COLO668 (cell line): ENCODE measurements around the gene CHFR.
A peak's percentile ranks its signal among the peaks of the same experiment; 100 is the strongest.
"Not testable (repeated sequence)": the region's sequence is repeated elsewhere in the genome, so short reads cannot be mapped to it uniquely, and the experiment has no call there.

ENCODE experiments used
- DNase-seq: peaks from one replicate; lab custom pipeline; 2025; ENCODE audit not compliant: unreplicated experiment; lab: John Stamatoyannopoulos, UW

CHFR gene

GRCh38 chr12:132814232-132814631 lies 73.2 kb downstream of the CHFR start:
- DNase-seq, result no peak

DNA sequence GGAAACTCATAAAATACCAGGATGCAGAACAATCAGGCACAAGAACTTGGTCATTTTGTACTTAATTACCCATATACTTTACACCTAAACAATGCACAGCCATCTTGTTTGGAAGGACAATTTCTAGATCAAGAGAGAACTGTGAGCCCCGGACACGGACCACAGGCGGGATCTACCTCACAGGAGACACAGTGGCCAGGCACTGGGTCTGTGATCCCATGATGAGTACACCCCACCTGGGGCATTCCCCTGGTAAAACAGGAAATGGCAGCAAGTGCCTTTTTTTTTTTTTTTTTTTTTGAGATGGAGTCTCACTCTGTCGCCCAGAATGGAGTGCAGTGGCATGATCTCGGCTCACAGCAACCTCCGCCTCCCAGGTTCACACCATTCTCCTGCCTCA lies 74.0 kb downstream of the CHFR start:
- no peak for DNase-seq

- no peak for DNase-seq
Measured at GRCh38 chr12:132812631-132813305, 74.6 kb downstream of the CHFR start.

GRCh38 chr12:132809391-132809790 lies 78.0 kb downstream of the CHFR start:
- DNase-seq, result peak; percentile 0

DNA sequence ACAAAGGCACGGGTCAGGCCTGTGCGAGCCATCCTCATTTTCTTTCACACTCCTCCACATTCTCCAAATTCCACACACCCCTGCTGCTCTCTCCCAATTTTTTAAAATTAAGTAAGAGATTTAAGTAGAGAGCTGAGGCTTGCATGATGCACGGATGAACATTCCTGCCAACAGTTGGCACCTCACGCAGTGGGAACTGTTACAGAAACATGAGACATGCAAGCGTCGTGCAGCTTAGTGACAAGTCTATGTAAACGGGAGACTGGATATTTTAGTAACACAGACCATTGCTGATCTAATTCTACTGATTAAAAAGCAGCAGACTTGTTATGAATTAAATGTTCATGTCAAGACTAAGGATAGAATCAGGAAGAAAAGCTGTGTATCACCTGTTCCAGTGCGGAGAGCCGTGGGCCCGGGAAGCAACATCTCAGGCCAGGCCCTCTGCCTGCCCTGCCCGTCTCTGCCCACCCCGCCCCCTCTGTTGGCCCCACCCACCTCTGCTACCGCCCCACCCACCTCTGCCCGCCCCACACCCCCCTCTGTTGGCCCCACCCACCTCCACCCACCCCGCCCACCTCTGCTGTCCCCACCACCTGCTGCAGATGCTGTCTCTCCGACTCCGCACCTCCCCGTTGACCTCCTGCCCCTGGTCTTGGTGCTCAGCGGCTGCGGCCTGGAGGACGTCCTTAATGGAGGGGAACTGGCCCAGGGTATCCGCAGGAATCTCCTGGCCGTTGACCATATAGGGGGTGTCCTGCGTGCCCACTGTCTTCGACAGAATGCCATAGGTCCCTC lies 79.9 kb downstream of the CHFR start:
- DNase-seq, result no peak

- no peak for DNase-seq
Measured at GRCh38 chr12:132806857-132807256, 80.5 kb downstream of the CHFR start.

DNA sequence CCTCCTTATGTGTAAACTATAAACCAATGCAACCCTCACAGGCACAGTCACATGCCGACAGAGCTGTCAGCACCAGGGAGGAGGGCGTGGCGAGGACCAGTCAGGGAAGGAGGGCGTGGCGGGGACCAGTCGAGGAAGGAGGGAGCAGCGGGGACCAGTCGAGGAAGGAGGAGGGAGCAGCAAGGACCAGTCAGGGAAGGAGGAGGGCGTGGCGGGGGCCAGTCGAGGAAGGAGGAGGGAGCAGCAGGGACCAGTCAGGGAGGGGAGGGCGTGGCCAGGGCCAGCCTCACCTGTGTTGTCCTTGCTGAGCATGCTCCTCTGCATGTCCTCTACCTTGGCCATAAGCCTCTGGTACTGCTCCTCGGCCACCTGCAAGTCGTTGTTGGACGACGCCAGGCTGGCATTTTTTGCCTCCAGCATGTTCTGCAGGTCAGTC lies 83.0 kb downstream of the CHFR start:
- DNase-seq, result no peak

DNA sequence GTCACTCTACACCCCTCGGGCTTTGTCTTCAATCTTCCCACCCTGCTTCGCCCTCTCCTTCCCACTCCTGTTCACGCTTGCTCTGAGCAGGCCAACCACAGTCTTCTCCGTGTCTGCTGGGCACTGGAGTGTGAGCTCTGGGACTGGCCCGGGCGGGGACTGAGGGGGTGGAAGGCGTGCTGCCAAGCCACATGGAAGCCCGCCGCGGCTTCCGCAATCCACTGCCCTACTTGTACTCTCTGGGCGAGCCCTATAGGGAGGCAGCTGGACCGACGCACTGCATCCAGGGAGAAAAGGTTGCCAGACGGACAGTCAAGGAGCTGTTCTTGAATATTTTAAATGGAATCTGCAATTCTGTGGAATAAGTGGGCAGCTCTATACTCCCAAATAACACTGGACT lies 83.5 kb downstream of the CHFR start:
- DNase-seq, result no peak

DNA sequence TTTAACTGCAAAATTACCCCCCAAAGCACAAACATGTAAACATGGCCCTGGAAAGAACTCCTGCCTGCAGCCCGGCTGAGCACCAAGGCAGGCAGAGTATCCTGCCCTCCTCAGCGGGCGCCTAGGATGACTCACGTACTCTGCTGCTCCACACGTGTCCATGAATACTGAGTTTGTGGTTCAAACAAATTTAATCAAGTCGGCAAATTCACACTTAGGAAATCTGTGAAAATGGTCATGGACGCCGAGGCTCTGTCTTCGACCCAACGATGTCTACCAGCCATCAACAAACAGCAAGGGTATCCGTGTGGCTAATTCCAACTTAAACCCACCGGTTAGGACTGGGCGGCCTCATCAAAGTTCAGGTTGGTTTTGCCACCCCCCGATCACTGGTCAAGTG lies 84.3 kb downstream of the CHFR start:
- DNase-seq, result no peak

- no peak for DNase-seq
Measured at GRCh38 chr12:132801741-132802140, 85.7 kb downstream of the CHFR start.

- DNase-seq, result no peak
Measured at GRCh38 chr12:132798836-132799235, 88.6 kb downstream of the CHFR start.

- DNase-seq, result no peak
Measured at GRCh38 chr12:132797820-132798570, 89.4 kb downstream of the CHFR start.

GRCh38 chr12:132795847-132796246 lies 91.6 kb downstream of the CHFR start:
- no peak for DNase-seq

- DNase-seq, result not testable (repeated sequence)
Measured at GRCh38 chr12:132791940-132792339, 95.5 kb downstream of the CHFR start.

DNA sequence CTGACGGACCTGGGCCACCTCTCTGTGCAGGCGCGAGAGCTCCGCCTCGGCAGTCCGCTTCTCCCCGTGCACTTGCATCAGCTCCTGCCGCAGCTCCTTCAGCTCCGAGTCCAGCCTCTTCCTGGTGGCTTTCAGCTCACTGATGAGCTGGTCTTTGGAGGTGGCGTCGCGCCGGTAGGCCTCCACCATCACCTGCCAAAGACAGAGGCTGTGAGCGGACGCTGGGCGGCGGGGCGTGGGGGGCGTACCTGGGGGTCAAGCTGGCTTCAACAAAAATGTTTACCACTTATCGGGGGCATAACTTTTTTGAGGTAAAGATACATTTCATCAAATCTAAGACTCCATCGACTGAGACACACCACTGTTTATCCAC lies 98.3 kb downstream of the CHFR start:
- DNase-seq, result no peak

DNA sequence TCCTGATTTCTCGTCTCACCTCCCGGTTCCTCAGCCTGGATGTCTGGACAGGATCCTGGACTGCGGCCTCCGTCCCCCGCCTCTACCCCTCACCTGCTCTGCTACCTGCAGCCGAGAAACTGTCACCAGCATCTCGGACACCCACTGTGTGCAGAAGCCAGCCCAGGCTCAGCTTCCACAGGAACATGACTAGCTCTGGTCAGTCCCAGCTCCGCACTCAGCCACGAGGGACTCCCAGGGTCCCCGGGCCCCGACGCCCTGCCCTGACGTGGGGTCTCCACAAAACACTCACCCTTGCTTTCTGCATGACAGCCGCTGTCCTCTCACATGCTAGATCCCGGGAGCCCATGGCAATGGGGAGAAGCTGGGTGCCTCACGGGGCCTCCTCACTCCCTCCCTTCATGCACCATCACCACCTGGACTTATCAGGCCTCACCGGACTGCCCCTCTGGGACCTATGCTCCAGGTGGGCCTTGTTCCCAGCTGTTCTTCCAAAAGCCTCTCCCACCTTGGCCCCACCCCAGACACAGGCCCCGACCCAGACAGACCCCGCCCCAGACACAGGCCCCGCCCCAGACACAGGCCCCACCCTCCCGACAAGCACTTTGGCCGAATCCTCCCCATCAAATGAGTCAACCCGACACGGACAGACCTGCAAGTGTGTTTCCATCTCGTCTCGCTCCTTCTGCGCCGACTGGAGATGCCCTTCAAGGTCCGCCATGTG lies 98.9 kb downstream of the CHFR start:
- DNase-seq, result no peak

- no peak for DNase-seq
Measured at GRCh38 chr12:132787877-132788276, 99.5 kb downstream of the CHFR start.

DNA sequence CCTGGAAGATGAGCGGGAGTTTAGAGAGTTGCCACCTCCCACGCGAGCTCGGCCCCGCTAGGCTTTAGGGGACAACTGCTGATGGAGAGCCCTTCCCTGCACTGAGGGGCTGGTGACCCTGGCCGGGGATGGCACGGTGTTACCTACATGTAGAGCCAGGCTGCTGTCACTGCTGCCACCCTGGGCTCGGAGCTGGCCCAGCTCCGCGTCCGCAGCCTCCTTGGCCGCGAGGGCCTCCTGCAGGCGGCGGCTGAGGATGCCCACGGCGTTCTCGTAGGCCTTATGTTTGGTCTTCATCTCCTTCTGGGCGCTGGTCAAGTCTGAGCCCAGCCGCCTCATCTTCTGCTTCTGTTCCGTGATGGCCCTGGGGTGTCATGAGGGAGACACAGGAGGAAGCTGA lies 101.2 kb downstream of the CHFR start:
- DNase-seq, result no peak

DNA sequence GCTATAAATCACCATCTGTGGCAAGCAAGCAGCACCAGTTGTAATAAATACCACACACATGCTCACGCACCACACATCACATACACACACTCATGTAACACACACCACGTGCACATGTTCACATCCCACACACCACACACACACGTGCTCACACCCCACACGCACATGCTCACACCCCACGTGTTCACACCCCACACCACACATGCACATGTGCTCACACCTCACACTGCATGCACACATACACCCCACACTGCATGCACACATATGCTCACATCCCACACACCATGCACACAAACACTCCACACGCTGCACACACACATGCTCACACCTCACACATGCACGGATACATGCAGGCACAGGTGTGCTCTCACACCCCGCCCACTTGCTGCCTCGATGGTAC lies 102.8 kb downstream of the CHFR start:
- no peak for DNase-seq

GRCh38 chr12:132783917-132784531 lies 103.4 kb downstream of the CHFR start:
- DNase-seq, result no peak
